BJ (cell line): ENCODE results near the gene HOXD11. TPM values are rescaled to one million over a fixed set of nuclear protein-coding genes. Genes with fewer than 3 reads are reported as not detected.

ENCODE experiments used
- CTCF ChIA-PET: fragments of 350-600 bp; formaldehyde crosslinking; extraction: SDS; loops from one replicate; lab custom pipeline; 2021; ENCODE audit warnings: antibody characterized with exemption, inconsistent platforms; lab: Yijun Ruan, JAX
- POLR2A ChIA-PET: fragments of 300-600 bp; sonication (Branson Sonifier 250); formaldehyde crosslinking; extraction: SDS; loops from one replicate; lab custom pipeline; 2021; ENCODE audit warnings: antibody characterized with exemption; lab: Charles Lee
- DNase-seq: peaks from one replicate; pipeline ENCODE4 v3.0.0-alpha.2; 2011; ENCODE audit warnings: low read depth
- H3K27me3 ChIP-seq: 2 replicates; pipeline ENCODE4 v1.6.0; 2011; ENCODE audit warnings: low read length; ENCODE audit not compliant: control insufficient read depth, insufficient read depth
- H3K36me3 ChIP-seq: 2 replicates; pipeline ENCODE4 v1.5.1; 2011; ENCODE audit warnings: low read length; ENCODE audit not compliant: control insufficient read depth, insufficient read depth
- H3K4me3 ChIP-seq: 2 replicates; pipeline ENCODE4 v1.5.1; 2011; ENCODE audit warnings: low read depth, mild to moderate bottlenecking, control low read depth, low read length
- CTCF ChIP-seq: IDR thresholded peaks from 2 replicates; pipeline ENCODE4 v1.5.1; 2011; ENCODE audit warnings: low read depth, mild to moderate bottlenecking, control low read depth, inconsistent platforms, low read length, moderate library complexity; ENCODE audit not compliant: insufficient read depth
- polyA plus RNA-seq: library from polyadenylated mRNA; depleted of rRNA; stranded (reverse); fragments of >200 nt; gene quantifications from 2 replicates; pipeline ENCODE4 v1.2.3, GENCODE V29; 2011

The HOXD11 gene
- polyA plus RNA-seq, 1 experiment = 9.9 TPM

GRCh38 chr2:176079285-176079830, 27.7 kb upstream of the HOXD11 start:
- Histone ChIP-seq H3K27me3 (peaks cover 50% of the 10 kb centered on the region), H3K36me3 (no peaks in the 10 kb centered on the region), H3K4me3 (peak overlapping the region; percentile 3; the same call in 1 of the 2 replicates)
- POLR2A ChIA-PET = no interaction called here
- CTCF ChIA-PET = interaction anchor here (0.5 to 4.9 kb wide), 17 partner anchors 8 to 721 kb away, joined by 3 to 75 read pairs (median 4); no protein-coding TSS in a partner anchor
- DNase-seq = no peak
- TF ChIP-seq CTCF = no peak

DNA sequence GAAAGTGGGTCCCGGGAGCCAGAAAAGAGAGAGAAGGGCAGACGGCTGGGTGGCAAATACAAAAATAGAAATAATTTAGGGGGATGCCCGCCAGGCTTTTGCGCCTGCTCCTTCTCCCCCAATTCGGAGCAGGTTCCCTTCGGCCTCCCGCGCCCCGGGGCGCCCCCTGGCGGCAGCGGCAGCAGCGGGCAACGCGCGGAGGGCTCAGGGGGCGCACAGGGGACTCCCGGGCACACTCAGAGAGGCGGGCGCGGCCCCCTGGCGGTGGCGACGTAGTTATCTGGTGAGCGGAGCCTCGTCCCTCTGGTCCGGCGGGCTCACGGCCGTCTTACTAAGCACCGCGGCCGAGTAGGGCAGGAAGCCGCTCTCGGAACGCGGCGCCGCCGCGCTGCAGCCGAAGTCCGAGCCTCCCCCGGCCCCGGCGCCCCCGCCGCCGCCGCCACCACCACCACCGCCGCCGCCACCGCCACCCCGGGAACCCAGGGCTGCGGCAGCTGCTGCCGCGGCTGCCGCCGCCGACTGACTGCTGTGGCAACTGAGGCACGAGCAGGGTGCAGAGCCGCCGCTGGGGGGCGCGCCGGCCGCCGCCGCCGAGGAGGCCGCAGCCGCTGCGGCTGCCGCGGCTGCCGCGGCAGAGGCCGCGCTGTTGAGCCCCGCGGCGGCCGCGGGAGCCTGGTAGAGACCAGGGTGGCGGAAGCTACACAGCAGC, 27.1 kb upstream of the HOXD11 start:
- POLR2A ChIA-PET = no interaction called here
- no peak for DNase-seq
- Histone ChIP-seq H3K36me3 (no peaks in the 10 kb centered on the region), H3K4me3 (peak overlapping the region; percentile 23), H3K27me3 (peaks cover 49% of the 10 kb centered on the region)
- CTCF ChIA-PET = interaction anchor here (0.6 to 4.9 kb wide), 22 partner anchors 9 to 721 kb away, joined by 3 to 75 read pairs (median 4); partner anchors contain the start of gene LNPK
- peak; percentile 63 for TF ChIP-seq CTCF

DNA sequence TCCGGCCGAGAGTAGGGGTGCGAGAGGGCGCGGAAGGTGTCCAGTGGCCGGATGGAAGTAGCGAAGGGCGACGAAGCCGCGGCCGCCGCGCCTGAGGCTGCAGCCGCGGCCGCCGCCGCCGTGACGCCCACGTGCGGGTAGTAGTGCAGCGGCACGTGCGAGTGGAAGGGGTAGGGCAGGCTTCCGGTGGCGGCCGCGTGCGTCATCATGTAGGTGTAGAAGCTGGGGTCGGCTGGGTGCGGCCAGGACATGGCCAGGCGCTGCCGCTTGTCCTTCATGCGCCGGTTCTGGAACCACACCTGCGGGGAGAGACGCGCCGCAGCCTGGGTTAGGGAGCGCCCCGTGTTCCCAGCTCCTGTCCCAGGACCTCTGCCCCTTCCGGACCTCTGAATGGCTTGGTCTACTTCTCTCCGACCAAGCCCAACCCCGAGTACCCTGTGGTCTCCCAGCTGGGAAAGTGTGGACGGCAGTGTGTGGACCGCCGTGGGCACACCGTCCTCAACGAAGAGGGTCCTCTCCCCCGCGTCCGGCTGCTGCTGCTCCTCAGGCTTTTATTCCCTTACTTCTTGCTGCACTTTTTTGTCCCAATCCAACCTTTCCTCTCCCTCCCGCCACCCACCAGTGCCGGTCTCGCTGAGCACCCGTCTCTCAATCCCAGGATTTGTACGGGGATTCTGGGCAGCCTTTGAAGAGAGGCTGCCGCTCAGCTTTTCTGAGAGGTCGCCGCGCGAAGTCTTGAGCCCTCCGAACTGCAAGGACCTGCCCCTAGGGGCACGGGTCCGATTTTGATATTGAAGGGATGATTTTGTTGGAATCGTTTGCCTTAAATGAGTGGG, 26.3 kb upstream of the HOXD11 start:
- no peak for DNase-seq
- ChIA-PET CTCF (interaction anchor here (0.8 to 4.9 kb wide), 14 partner anchors 8 to 711 kb away, joined by 3 to 75 read pairs (median 4); partner anchors contain the start of gene LNPK), POLR2A (no interaction called here)
- Histone ChIP-seq H3K27me3 (peaks cover 52% of the 10 kb centered on the region), H3K36me3 (no peaks in the 10 kb centered on the region), H3K4me3 (peak overlapping the region; percentile 12; the same call in 1 of the 2 replicates)
- no peak for TF ChIP-seq CTCF

DNA sequence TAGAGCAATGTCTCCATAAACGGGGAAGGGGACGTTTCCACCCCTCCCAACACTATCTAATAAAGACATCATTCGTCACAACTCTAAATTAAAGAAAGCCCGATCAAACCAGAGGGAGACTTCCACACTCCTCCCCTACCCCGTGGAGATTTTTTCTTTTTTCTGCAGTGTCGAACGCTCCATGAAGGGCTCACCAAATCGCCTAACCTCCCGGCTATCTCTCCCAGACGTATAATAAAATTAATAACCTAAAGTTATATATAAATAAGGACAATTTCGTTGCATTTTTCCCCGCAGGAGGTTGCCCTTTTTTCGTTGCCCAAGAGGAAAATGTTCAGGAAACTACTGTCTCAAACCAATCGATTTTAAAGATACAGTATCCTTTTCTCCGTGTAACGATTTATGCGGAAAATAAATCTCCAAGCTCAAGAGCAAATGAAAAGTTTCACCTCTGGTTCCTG, 25.7 kb upstream of the HOXD11 start:
- no peak for TF ChIP-seq CTCF
- Histone ChIP-seq H3K4me3 (no peak overlapping the region), H3K36me3 (no peaks in the 10 kb centered on the region), H3K27me3 (peaks cover 59% of the 10 kb centered on the region)
- no peak for DNase-seq
- ChIA-PET POLR2A (no interaction called here), CTCF (interaction anchor here (0.6 to 4.9 kb wide), 11 partner anchors 15 to 712 kb away, joined by 3 to 75 read pairs (median 4); partner anchors contain the start of gene LNPK)
